ENCODE results near the gene ZFAND3.

ZFAND3 gene

DNA sequence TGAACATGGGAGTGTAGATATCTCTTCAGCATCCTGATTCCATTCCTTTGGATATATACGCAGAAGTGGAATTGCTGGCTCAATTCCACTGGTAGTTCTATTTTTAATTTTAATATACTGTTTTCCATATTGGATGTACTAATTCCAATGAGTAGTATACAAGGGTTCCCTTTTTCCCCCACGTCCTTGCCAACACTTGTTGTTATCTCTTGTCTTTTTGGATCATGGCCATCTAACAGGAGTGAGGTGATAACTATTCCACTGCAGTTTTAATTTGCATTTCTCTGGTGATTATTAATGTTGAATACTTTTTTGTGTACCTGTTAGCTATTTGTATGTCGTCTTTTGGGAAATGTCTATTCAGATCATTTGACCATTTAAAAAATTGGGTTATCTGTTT, 91.5 kb downstream of the ZFAND3 start:
- in situ Hi-C loops (cut with MboI; ENCODE audit: low sequenced_read_pairs, unreplicated experiment) = no loop called here
- TF ChIP-seq, protein P1, sequence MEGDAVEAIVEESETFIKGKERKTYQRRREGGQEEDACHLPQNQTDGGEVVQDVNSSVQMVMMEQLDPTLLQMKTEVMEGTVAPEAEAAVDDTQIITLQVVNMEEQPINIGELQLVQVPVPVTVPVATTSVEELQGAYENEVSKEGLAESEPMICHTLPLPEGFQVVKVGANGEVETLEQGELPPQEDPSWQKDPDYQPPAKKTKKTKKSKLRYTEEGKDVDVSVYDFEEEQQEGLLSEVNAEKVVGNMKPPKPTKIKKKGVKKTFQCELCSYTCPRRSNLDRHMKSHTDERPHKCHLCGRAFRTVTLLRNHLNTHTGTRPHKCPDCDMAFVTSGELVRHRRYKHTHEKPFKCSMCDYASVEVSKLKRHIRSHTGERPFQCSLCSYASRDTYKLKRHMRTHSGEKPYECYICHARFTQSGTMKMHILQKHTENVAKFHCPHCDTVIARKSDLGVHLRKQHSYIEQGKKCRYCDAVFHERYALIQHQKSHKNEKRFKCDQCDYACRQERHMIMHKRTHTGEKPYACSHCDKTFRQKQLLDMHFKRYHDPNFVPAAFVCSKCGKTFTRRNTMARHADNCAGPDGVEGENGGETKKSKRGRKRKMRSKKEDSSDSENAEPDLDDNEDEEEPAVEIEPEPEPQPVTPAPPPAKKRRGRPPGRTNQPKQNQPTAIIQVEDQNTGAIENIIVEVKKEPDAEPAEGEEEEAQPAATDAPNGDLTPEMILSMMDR (IDR thresholded peaks at IDR 0.05; ENCODE audit: borderline replicate concordance, control extremely low read depth, extremely low read depth, insufficient read depth, missing control alignments) = no peak
- no peak for DNase-seq (ENCODE audit: low spot score)

DNA sequence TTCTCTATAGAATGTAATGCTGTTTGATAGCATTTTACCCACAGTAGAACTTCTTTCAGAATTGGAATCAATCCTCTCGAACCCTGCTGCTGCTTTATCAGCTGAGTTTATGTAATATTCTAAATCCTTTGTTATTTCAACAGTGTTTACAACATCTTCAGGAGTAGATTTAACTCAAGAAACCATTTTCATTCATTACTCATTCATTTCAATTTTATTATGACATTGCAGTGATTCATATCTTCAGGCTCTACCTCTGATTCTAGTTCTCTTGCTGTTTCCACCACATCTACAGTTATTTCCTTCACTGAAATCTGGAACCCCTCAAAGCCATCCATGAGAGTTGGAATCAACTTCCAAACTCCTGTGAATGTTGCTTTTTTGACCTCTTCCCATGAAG, 93.7 kb downstream of the ZFAND3 start:
- in situ Hi-C loops (cut with MboI; ENCODE audit: low sequenced_read_pairs, unreplicated experiment) = no loop called here
- TF ChIP-seq, protein P1 (IDR thresholded peaks at IDR 0.05; ENCODE audit: borderline replicate concordance, control extremely low read depth, extremely low read depth, insufficient read depth, missing control alignments) = no peak
- DNase-seq (ENCODE audit: low spot score) = no peak

DNA sequence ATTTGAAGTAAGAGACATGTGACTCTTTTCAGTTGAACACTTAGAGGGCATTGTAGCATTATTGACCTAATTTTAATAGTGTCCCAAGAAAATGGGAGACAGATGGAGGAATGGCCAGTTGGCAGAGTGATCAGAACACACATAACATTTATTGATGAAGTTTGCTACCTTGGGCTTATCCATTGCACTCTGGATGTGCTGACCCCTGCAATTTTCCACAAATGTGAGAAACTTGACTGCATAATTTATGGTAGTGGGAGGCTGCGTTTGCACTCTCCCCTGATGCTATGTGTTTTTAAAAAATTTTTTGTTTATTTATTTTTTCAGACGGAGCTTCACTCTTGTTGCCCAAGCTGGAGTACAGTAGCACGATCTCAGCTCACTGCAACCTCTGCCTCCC, 95.9 kb downstream of the ZFAND3 start:
- DNase-seq (ENCODE audit: low spot score) = no peak

DNA sequence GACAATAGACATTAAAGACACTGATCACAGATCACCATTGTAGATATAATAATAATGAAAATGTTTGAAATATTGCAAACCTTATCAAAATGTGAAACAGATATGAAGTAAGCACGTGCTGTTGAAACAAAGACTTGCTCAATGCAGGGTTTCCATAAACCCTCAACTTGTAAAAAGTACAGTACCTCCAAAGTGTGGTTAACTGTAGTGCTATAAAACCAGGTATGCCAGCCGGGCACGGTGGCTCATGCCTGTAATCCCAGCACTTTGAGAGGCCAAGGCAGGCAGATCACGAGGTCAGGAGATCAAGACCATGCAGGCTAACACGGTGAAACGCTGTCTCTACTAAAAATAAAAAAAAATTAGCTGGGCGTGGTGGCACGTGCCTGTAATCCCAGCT, 96.6 kb downstream of the ZFAND3 start:
- no peak for DNase-seq (ENCODE audit: low spot score)
- TF ChIP-seq, protein P1 (IDR thresholded peaks at IDR 0.05; ENCODE audit: borderline replicate concordance, control extremely low read depth, extremely low read depth, insufficient read depth, missing control alignments) = no peak
- in situ Hi-C loops (cut with MboI; ENCODE audit: low sequenced_read_pairs, unreplicated experiment) = no loop called here

More for the DNA sequence above, 95.9 kb downstream of the ZFAND3 start:
- TF ChIP-seq, protein P1 (IDR thresholded peaks at IDR 0.05; ENCODE audit: borderline replicate concordance, control extremely low read depth, extremely low read depth, insufficient read depth, missing control alignments) = no peak
- in situ Hi-C loops (cut with MboI; ENCODE audit: low sequenced_read_pairs, unreplicated experiment) = no loop called here

DNA sequence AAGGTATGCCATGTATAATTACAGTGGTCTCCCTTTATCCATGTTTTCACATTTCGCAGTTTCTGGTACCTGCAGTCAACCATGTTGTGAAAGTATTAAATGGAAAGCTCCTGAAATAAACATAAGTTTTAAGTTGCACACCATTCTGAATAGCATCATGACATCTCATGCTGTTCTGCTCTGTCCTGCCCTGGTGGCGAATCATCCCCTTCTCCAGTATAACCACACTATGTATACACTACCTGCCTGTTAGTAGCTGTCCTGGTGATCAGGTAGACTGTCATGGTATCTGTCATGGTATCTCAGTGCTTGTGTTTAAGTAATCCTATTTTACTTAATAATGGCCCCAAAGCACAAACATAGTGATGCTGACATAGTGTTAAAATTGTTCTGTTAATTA, 97.1 kb downstream of the ZFAND3 start:
- TF ChIP-seq, protein P1 (IDR thresholded peaks at IDR 0.05; ENCODE audit: borderline replicate concordance, control extremely low read depth, extremely low read depth, insufficient read depth, missing control alignments) = no peak
- DNase-seq (ENCODE audit: low spot score) = no peak
- in situ Hi-C loops (cut with MboI; ENCODE audit: low sequenced_read_pairs, unreplicated experiment) = no loop called here

DNA sequence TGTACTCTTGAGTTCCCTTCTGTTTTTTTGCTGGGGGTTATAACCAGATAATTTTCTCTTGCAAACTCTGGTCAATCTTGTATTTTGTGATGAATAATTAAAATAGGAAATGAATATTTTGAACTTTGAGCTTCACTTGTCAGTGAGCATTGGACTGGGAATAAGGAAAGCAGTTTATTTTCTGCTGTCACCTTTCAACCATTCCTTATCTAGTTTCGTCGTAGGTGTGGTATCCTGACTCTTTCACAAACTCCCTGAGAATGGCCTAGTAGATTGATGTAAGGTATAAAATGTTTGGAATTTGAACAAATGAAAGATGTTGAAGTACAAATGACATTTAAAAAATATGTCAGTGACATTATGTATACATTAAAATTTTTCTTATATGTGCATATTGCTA, 98.0 kb downstream of the ZFAND3 start:
- DNase-seq (ENCODE audit: low spot score) = no peak
- TF ChIP-seq, protein P1 (IDR thresholded peaks at IDR 0.05; ENCODE audit: borderline replicate concordance, control extremely low read depth, extremely low read depth, insufficient read depth, missing control alignments) = no peak
- in situ Hi-C loops (cut with MboI; ENCODE audit: low sequenced_read_pairs, unreplicated experiment) = no loop called here

Data from GM13976 (cell line).